Activated naive CD4-positive, alpha-beta T cell treated with anti-CD3 and anti-CD28 coated beads, Interleukin-2, amount 50 U/mL, for 16 hours (primary cell): ENCODE data around the gene C2CD4C.
"Not testable (repeated sequence)": the region's sequence is repeated elsewhere in the genome, so short reads cannot be mapped to it uniquely, and the experiment has no call there.

Experiments
- DNase-seq: peaks from one replicate; pipeline ENCODE4 v3.0.0-alpha.2; 2020

The C2CD4C gene

GRCh38 chr19:362154-362553 is 46.8 kb downstream of the C2CD4C start:
- no peak for DNase-seq

- DNase-seq, result no peak
Measured at GRCh38 chr19:359653-359925, 49.4 kb downstream of the C2CD4C start.

- DNase-seq, result not testable (repeated sequence)
Measured at GRCh38 chr19:355536-355935, 53.4 kb downstream of the C2CD4C start.
